Fibroblast of skin of left quadriceps (primary cell): Measurements from ENCODE around the gene MRPL27.

ENCODE experiments used
- DNase-seq, 2 experiments: peaks; one replicate each; pipeline ENCODE4 v3.0.0-alpha.2; 2013; ENCODE audit warnings: low read depth in 2 of 2

The MRPL27 gene

DNA sequence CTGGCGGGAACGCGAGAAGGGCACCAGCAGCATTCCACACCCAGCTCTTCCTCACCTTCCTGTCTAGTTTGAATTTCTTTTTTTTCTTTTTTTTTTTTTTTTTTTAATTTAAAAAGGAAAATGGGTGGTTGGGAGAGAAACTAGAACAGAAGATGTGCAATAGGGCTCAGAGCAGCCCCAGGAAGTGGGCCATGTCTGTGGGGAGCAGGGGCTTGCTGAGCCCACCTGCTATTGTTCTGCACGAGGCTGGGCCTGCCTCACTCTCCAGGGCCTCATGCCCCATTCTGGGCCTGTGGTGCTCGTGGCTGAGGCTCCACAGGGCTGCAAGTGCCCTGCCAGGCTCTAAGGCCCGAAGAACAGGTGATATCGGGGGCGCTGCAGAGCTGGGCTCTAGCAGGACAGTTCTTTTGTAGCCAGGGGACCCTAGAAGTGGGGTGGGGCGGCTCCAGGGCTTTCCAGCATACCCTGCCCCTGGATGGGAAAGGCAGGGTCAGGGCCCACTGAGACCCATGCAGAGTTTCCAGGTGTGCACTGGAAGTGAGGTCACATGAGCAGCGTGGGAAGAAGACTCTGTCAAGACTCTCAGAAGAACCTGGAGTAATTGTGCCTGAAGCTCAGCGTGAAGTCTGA lies 12.4 kb downstream of the MRPL27 start:
- no peak for DNase-seq

DNA sequence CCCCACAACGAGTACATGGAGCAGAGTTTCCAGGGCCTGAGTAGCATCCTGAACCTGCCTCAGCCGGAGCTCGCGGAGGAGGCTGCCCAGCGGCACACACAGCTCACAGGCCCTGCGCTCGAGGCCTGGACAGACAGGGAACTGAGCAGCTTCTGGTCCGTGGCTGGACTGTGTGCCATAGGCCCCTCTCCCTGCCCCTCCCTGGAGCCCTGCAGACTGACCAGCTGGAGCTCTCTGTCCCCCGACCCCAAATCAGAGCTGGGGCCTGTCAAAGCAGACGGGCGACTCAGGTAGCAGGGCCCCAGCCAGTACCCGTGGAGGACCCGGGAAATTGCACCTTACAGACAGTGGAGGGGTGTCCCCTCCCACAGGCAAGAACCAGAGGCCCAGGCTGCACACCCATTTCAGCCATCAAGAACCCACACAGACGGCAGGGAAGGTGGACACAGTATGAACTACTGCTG lies 13.0 kb downstream of the MRPL27 start:
- DNase-seq: no peak

DNA sequence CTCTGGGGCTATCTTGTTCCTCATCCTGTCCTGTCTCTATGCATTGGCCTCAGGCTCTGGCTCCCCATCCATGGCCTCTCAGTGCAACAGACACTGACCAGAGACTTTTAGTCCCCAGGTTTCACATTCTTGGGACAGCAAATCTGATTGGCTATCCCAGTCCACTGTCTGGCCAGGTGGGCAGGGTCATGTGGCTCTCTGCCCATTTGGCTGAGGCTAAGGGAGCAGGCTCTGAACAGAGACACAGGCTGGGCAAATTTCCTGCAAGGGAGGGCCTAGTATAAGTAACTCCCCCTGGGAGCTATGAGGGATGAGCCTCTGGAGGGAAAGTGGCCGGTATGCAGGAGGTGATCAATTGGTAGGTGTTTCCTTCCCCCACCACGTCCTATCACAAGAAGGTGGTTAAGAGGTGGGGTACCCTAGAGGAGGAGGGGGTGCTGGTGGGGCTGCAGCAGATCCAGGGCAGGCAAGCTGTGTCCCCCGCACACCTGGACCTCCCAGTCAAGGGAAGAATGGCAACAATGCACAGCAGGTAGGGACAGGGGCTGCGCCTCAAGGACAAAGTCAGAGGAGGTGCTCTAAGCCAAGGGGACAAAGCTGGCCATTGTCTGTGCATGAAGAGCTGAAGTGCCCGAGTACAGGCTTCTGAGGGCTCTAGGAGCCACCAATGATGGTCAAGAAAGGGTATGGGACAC lies 13.8 kb downstream of the MRPL27 start:
- DNase-seq: no peak

DNA sequence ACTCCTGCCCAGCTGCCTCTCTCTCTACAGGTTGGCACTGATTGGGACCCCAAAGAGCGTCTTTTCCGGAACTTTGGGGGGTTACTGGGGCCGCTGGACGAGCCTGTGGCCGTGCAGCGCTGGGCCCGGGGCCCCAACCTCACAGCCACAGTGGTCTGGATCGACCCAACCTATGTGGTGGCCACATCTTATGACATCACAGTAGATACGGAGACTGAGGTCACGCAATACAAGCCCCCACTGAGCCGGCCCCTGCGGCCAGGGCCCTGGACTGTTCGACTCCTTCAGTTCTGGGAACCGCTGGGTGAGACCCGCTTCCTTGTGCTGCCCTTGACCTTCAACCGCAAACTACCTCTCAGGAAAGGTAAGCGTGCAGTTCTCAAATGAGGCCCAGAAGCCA lies 14.8 kb downstream of the MRPL27 start:
- no peak for DNase-seq

DNA sequence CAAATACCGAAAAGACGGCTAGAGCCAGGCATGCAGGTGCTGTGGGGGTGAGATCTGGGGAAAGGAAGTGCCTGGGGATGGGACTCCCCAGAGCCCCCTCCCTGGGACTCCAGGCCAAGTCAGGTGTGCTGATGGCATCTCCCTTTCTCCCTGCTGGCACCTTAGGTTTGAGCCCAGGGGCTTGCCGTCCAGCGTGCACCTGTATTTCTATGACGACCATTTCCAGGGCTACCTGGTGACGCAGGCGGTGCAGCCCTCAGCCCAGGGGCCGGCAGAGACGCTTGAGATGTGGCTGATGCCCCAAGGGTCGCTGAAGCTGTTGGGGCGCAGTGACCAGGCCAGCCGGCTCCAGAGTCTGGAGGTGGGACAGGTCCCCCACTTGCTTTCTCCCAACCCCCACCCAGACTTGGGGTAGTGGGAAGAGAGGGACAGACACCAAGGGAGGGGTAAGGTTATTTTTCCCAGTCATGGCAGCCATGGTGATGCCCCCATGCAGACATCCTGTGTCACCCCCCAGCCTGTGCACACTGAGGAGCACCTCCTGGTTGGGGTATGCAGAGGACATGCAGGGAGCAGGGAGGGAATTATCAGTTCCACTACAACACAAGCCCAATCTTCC lies 16.0 kb downstream of the MRPL27 start:
- DNase-seq: no peak

DNA sequence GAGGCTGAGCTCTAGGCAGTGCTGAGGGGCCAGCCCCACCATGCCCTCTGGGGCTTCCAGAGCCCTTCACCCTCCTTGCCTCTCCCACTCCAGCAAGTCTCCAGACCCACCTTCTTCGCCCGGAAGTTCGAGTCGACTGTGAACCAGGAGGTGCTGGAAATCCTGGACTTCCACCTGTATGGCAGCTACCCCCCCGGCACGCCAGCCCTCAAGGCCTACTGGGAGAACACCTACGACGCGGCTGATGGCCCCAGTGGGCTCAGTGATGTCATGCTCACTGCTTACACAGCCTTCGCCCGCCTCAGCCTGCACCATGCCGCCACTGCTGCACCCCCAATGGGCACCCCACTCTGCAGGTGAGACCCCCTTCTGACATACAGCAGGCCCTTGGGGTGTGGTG lies 16.6 kb downstream of the MRPL27 start:
- no peak for DNase-seq

DNA sequence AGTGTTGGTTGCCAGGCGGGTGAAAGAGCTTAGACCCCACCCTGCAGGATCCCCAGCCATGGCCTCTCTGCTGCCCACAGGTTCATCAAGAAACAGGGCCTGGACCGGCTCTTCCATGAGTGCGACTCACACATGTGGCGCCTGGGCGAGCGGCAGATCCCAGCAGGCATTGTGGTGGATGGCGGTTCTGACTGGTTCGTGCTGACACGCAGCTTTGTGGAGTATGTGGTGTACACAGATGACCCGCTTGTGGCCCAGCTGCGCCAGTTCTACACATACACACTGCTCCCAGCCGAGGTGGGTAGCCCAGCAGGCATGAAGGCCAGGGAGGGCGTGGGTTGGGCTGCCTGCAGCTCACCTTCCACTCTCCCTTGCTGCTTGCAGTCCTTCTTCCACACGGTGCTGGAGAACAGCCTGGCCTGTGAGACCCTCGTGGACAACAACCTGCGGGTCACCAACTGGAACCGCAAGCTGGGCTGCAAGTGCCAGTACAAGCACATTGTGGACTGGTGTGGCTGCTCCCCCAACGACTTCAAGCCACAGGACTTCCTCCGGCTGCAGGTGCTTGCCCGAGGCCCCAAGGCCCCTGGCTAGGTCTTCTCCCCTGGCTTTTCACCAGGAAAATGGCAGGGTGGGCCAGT lies 17.2 kb downstream of the MRPL27 start:
- no peak for DNase-seq

DNA sequence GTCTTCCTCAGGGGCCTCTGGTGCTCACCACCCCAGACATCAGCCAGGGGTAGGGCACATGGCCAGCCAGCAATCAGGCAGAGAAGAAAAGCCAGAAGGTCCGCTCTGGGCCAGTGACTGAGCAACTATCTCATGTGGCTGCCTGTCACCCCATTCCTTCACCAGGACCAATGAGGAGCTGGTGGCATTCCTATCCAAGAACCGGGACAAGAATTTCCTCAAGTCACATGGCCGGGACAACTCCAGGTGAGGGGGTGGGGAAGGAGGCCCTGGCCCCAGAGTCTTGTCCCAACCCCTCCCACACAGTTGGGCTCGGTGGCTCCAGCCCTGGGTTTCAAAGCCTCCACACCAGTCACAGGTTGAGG lies 17.7 kb downstream of the MRPL27 start:
- no peak for DNase-seq

DNA sequence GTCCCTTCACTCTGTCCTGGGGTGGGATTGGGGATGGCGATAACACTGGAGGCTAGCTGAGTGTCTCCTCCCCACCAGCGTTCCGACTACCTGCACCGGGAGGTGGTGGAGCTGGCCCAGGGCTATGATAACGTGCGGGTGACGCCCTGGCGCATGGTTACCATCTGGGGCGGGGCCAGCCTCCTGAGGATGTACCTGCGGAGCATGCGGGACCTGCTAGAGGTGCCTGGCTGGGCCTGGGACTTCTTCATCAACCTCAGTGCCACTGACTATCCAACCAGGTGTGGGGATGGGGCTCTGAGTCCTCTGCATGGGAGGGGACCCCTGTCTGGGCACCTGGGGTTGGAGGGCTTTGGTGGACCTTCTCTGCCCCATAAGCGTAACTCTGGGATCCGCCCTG lies 18.2 kb downstream of the MRPL27 start:
- no peak for DNase-seq

DNA sequence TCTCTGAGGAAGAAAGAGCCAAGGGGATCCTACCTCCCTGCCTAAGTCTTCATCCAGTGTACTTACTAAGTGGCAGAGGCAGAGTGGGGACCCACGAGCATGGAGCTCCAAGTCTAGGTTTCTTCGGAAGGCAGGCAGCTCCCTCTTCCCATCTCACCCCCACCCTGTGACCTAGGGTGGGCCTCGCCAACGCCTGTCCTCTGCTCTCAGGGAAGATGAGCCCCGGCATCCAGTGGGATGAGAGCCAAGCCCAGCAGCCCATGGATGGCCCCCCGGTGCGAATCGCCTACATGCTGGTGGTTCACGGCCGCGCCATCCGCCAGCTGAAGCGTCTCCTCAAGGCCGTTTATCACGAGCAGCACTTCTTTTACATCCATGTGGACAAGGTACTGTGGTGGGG lies 18.8 kb downstream of the MRPL27 start:
- DNase-seq: no peak

DNA sequence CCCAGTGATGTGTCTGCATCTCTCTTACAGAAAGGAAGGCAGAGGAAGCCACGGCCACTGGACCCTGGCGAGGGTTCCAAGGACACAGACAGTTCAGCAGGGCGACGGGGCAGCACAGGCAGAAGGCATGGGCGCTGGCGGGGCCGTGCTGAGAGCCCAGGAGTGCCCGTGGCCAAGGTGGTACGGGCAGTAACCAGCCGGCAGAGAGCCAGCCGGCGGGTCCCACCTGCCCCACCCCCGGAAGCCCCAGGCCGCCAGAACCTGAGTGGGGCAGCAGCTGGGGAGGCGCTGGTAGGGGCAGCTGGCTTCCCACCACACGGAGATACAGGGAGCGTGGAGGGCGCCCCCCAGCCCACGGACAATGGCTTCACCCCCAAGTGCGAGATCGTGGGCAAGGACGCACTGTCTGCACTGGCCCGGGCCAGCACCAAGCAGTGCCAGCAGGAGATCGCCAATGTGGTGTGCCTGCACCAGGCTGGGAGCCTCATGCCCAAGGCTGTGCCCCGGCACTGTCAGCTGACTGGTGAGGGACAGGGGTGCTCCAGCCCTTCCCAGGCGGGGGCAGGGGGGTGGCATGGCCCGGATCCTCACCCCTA lies 19.3 kb downstream of the MRPL27 start:
- no peak for DNase-seq

DNA sequence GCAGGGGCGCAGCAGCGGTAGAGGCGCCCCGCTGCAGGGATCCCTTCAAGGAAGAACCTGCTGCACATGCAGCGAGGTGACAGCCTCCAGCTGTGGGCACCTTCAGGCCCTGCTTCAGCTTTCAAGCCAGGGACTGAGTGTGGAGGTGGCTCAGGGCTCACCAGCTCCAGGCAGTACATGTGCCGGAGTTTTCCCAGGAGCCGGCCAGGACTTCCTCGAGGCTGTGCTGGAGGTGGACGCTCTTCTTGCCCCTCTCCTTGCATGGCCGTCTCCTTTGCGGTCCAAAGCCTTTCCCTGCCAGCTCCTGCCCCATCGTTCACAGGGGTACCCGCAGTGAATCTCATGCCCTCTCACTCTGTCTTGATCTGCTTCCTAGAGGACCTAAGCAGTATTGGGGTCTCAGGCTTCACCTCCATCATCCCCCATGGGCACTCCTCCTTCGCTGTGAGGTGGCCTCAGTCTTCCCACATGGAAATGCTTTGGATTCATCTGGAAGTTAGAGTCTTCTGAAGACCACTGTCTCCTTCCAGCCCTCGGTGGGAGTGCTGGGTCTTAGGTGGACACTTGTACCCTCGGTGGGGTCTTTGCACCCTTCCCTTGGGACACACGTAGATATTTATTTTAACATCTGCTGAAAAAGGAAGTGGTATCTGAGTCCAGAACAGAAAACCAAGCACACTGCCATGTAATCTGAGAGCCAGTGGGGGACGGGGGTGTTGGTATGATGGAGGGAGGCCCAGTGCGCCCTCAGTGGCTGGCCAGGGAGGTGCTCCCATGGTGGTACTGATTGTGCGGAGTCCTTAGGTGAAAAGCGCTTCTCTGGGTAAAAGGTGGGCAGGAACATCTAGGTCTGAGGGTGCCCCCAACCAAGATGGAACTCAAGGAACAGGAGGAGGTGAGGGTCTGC lies 20.0 kb downstream of the MRPL27 start:
- no peak for DNase-seq

DNA sequence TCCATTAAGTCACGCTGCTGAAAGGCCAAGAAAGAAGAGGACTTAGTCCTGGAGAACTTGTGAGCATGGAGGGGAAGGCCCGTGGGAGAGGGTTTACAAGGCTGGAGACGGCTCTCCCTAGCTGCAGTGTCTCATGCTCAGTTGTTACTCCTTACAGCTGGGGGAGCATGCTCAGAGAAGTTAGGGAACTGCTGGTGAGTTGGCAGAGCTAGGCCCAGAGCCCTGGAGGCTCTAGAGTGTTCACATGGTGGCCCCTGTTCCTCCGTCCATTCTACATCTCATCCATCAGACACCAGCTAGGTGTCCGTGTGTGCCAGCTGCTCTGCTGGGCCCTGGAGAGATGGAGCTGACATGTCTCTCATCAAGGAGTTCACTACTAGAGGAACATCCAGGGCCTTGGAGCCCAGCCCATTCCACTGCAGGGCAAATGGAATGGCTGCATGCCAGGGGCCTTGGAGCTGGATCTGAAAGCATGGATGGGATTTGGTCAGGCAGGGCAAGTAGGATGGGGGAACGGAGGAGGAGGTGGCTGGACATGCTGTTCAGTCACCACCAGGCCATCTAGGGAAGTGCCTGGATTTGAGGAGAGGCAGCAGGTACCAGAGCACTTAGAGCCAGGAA lies 20.8 kb downstream of the MRPL27 start:
- DNase-seq: no peak

DNA sequence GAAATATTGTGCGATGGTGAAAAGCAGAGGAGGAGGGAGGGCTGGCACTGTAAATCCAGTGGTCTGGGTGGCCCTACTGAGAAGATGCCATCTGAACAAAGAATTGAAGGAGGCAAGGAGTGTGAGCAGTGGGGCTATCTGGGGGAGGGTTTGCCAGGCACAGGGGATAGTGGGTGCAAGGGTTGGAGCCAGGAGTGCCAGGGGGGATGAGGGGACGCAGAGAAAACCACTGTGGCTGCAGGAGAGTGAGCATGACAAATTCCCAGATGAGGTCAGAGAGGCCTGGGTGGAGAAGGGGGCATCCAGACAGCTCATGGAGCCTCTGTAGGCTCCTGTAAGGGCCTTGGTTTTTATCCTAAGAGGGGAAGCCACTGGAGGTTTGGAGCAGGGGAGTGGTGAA lies 22.3 kb downstream of the MRPL27 start:
- DNase-seq: no peak

DNA sequence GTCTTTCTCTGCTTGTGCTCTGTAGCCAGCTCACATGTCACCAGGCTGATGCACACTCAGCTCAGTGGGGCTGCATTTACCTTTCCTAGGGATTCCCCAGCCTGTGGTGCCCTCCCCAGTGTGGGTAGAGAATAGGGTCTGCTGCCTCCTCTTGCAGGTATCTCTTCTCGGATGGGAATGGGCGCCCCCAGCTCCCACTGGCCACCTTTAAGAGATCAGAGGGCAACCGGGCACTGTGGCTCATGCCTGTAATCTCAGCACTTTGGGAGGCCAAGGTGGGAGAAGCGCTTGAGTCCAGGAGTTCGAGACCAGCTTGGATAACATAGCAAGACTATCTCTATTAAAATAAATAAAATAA lies 23.8 kb downstream of the MRPL27 start:
- no peak for DNase-seq

DNA sequence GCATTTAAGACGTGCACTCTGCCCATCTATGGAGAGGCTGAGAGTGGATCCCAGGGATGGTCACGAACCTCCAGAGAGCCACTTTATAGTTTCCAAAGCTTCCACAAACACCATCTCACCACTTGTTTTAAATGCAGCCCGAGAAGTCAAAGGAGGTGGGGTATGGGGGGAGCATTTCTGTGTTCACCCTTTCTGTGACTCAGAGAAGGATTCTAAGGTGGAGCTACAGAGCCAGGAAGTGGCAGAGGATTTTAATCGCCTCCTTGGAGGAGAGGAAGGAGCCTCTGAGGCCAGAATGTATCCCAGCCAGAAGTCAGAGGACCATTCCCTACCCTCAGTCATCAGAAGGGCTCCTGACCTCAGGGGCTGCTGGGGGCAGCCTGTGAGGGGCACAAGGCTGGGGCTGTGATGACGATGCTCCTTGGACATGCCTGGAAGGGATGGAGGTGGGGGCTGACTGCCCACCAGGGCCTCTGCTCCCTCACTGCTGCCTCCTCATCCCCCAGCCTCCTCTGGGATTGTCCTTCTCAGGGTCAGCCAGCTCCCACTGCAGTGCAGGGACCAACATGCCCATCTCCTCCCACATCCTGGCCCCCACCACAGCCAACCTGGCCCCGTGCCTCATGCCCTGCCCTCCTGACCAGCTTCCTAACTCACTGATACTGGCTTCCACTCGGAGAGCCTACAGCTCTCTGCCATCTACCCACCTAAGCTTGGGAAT lies 24.3 kb downstream of the MRPL27 start:
- DNase-seq: no peak

DNA sequence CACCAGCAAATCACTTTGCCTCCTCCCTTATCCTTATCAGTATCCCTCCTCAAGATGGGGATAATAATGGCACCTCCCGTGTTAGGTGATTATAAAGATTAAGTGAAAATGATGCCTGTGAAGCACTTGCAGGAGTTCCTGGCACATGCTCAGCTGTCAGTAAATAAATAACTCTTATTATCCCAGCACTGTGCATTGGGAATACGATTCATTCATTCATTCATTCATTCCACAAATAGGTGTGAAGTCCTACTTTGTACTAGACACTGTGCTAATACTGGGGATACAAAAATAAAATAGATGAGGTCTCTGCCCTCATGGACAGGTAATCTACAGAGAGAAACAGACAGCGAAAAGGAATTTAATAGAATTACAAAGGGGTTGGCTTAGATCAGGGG lies 25.1 kb downstream of the MRPL27 start:
- DNase-seq: no peak

DNA sequence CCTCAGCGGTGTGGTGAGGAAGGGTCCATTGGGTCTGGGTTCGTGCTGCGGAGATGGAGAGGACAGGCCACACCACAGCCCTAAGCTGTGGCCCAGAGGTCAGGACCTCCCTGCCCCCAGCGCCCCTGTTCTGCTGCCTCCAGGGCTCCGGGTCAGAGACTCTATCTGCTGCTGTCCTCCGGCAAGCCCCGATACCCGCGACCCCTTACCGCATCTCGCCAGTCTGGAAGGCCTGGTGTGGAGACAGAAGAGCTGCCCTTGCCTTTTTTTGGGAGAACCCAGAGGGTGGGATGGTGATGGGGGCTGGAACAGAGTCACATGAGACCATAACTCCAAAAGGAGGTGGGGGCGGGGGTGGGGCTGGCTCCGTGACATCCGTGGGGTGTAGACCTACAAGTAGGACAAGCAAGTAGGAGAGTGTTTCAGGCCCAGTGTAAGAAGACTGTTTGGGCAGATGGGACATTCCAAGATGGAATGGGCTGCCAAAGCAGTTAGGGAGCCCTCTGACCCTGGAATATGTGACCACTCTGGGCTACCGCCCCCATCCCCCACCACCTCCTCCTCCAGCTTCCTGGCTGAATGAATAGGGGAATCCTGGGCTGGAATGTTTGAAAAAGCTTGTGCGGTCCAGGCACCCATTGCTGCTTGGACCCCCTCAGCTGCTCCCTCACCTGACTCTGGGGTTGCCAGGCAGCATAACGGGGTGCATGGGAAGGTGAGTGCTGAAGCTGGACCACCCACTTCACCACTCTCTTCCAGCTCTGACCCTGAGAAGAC lies 25.7 kb downstream of the MRPL27 start:
- DNase-seq: no peak

DNA sequence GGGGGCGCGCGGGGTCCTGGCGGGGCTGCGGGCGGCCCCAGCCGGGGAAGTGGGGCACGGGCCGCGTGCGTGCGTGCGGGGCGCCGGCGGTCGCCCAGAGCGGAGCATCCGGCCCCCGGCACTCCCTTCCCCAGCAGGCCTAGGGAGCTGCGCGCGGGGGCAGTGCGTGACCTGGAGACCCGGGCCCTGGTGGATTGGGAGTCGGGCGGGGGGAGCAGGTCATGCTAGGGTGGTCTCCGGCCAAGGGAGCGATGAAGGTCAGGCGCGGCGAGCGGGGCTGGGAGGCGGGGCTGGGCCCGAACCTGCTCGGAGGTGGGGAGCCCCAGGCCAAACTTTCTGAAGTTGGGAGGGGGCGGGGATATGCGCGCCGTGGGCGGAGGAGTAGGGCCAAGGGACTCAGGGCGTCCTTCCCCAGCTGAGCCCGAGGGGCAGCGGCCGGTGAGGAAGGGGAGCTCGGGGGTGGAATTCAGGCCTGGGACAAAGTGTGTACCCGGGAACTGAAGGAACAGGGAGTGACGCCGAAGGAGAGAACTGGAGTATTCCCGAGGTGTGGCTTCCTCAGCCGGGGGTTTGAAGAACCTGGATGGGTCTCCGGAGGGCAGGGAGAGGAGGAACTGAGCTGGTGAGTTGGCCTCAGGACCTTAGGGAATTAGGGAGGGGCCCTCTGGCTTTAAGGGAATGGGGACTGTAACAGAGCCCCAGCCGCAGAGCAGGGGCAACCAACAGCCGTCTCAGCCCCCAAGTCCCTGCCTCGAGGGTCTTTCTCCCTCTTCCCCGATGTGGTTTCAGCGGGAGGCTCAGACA lies 26.5 kb downstream of the MRPL27 start:
- DNase-seq: no peak
